ENCODE results near the gene KCTD10.
"Not testable (repeated sequence)": the region's sequence is repeated elsewhere in the genome, so short reads cannot be mapped to it uniquely, and the experiment has no call there.

Gene KCTD10

GRCh38 chr12:109421355-109422087 lies 55.6 kb downstream of the KCTD10 start:
- DNase-seq (ENCODE audit: low read depth in 2 of 2): no peak

- DNase-seq (ENCODE audit: low read depth in 2 of 2): no peak
Measured at GRCh38 chr12:109418848-109419480, 58.1 kb downstream of the KCTD10 start.

GRCh38 chr12:109406147-109406546 lies 71.0 kb downstream of the KCTD10 start:
- DNase-seq (ENCODE audit: low read depth in 2 of 2): not testable (repeated sequence)

- not testable (repeated sequence) for DNase-seq (ENCODE audit: low read depth in 2 of 2)
Measured at GRCh38 chr12:109404841-109405240, 72.3 kb downstream of the KCTD10 start.

Measured in stimulated activated CD4-positive, alpha-beta T cell treated with anti-CD3 and anti-CD28 coated beads, Interleukin-1b, Interleukin-23, amount 100 ng/mL, for 4 hours (primary cell).